ENCODE data around the gene SEC14L3. TPM values are rescaled to one million over a fixed set of nuclear protein-coding genes. Genes with fewer than 3 reads are reported as not detected.

The SEC14L3 gene
- total and polyA plus RNA-seq, 10 of the 15 experiments (the other 5 are each of a cell fraction or from before 2014, with no cell fraction given) = 0.03 TPM; not detected in 9

- SMC1A ChIA-PET (ENCODE audit: uncharacterized antibody, unreplicated experiment) = no interaction called here
- CTCF ChIA-PET = no interaction called here
Observed at GRCh38 chr22:30503551-30503950, 31.7 kb upstream of the SEC14L3 start.

More at GRCh38 chr22:30503551-30503950, 31.7 kb upstream of the SEC14L3 start:
- RAD21 ChIA-PET (ENCODE audit: unreplicated experiment) = no interaction called here
- Histone ChIP-seq H3K4me1 (ENCODE audit: control insufficient read depth, insufficient read depth, low read length) (no peaks in the 10 kb centered on the region), H3K9me3 (replicated peaks; ENCODE audit: control insufficient read depth, insufficient read depth, low read length) (no peaks in the 10 kb centered on the region), H3K9ac (ENCODE audit: control insufficient read depth, insufficient read depth, low read length) (no peak overlapping the region), H3K4me2 (ENCODE audit: control insufficient read depth, insufficient read depth) (no peak overlapping the region), H3K27me3 (replicated peaks in 1 of 2; ENCODE audit: control insufficient read depth in 2 of 2, insufficient read depth in 2 of 2, low read length in 1 of 2) (peaks cover 0 to 2% of the 10 kb centered on the region in 2 experiments; a peak in 1 of 4 replicates), H4K20me1 (ENCODE audit: control insufficient read depth, insufficient read depth) (no peaks in the 10 kb centered on the region), H3K27ac (ENCODE audit: control insufficient read depth, insufficient read depth) (no peak overlapping the region), H2AFZ (ENCODE audit: control insufficient read depth, low read depth, low read length) (no peak overlapping the region), H3K79me2 (ENCODE audit: control insufficient read depth, insufficient read depth, low read length) (no peaks in the 10 kb centered on the region), H3K36me3 (ENCODE audit: control insufficient read depth in 2 of 2, insufficient read depth in 2 of 2, low read length in 1 of 2) (no peaks in the 10 kb centered on the region), H3K4me3 (no peak overlapping the region)
- no peak for FAIRE-seq
- ATAC-seq = no peak
- in situ Hi-C loops (cut with MboI) (no loop called here), intact Hi-C loops (cut with micrococcal nuclease; ENCODE audit: unreplicated experiment) (no loop called here)
- no peak for DNase-seq (ENCODE audit: low read depth, low spot score)
- 47% methylated on average over 12 of the region's 12 CpGs for WGBS (ENCODE audit: insufficient coverage, insufficient replicate concordance, low lambda C conversion rate, missing lambda C conversion rate)
- TF ChIP-seq WRNIP1 (IDR thresholded peaks at IDR 0.05; ENCODE audit: borderline replicate concordance, low read depth, low read length) = no peak
- TF ChIP-seq HCFC1 (IDR thresholded peaks at IDR 0.05; ENCODE audit: low read length) = no peak
- TF ChIP-seq EZH2 (IDR thresholded peaks at IDR 0.05; ENCODE audit: borderline replicate concordance, control insufficient read depth, low read depth, low read length) = no peak
- no peak for TF ChIP-seq SIX5 (IDR thresholded peaks at IDR 0.05; ENCODE audit: low read depth, low read length, severe bottlenecking)
- no peak for TF ChIP-seq CREB1 (IDR thresholded peaks at IDR 0.05; ENCODE audit: low read depth)
- no peak for TF ChIP-seq BMI1 (IDR thresholded peaks at IDR 0.05; ENCODE audit: borderline replicate concordance)
- TF ChIP-seq IKZF2 (IDR thresholded peaks at IDR 0.05) = no peak
- no peak for TF ChIP-seq CUX1 (IDR thresholded peaks at IDR 0.05; ENCODE audit: insufficient replicate concordance, low read depth, low read length)
- POLR2A ChIA-PET = no interaction called here
- BruUV-seq (replicated peaks) = no TSS peak

Measured in GM12878 (cell line).